Loucy (cell line): ENCODE data around the gene ZNF263.

Experiments
- CTCF ChIP-seq: fragments of 200-600 bp; sonication (generic); conservative IDR thresholded peaks from 2 replicates; pipeline ENCODE4 v1.5.1; 2014; ENCODE audit warnings: mild to moderate bottlenecking, antibody characterized with exemption, low read length
- EZH2phosphoT487 ChIP-seq: fragments of 200-600 bp; IDR thresholded peaks from 2 replicates; pipeline ENCODE4 v1.6.1; 2018; ENCODE audit warnings: antibody characterized with exemption, mild to moderate bottlenecking, moderate library complexity, borderline replicate concordance

- TF ChIP-seq CTCF (no peak), EZH2phosphoT487 (no peak)
These were observed 8.3 kb upstream of the ZNF263 start for GRCh38 chr16:3274947-3275346.
